ENCODE data around the gene INPP5J. TPM values are rescaled to one million over a fixed set of nuclear protein-coding genes. Genes with fewer than 3 reads are reported as not detected.

Gene INPP5J
- total and polyA plus RNA-seq, 2 of the 13 experiments (the other 11 are each of a cell fraction or from before 2014, with no cell fraction given) = 0.24 to 1.1 TPM

- CTCF ChIA-PET (ENCODE audit: low intra/inter-chr PET ratio, low total read pairs) = no interaction called here
- H3K79me2 ChIP-seq (ENCODE audit: insufficient read depth, low read length) = no peaks in the 10 kb centered on the region
- POLR2A ChIA-PET = interaction anchor here (1.1 kb wide), 1 partner anchor 29 kb away, joined by 4 read pairs; the partner anchor contains the start of gene INPP5J
- peaks cover 2 to 4% of the 10 kb centered on the region in 2 experiments; a peak in 2 of 5 replicates for H3K27me3 ChIP-seq (ENCODE audit: control insufficient read depth in 1 of 2, insufficient read depth in 2 of 2, low read length in 2 of 2)
- H4K20me1 ChIP-seq (ENCODE audit: insufficient read depth, low read length) = no peaks in the 10 kb centered on the region
- H3K9ac ChIP-seq (ENCODE audit: insufficient read depth, low read depth, low read length) = no peak overlapping the region
- BruUV-seq (replicated peaks) = no TSS peak
- ATAC-seq (no peak), FAIRE-seq (no peak), DNase-seq (ENCODE audit: low spot score) (no peak)
- TF ChIP-seq, protein P1, sequence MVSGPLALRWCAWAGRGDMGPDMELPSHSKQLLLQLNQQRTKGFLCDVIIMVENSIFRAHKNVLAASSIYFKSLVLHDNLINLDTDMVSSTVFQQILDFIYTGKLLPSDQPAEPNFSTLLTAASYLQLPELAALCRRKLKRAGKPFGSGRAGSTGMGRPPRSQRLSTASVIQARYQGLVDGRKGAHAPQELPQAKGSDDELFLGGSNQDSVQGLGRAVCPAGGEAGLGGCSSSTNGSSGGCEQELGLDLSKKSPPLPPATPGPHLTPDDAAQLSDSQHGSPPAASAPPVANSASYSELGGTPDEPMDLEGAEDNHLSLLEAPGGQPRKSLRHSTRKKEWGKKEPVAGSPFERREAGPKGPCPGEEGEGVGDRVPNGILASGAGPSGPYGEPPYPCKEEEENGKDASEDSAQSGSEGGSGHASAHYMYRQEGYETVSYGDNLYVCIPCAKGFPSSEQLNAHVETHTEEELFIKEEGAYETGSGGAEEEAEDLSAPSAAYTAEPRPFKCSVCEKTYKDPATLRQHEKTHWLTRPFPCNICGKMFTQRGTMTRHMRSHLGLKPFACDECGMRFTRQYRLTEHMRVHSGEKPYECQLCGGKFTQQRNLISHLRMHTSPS (CRISPR knock-in tag; IDR thresholded peaks at IDR 0.05; ENCODE audit: low read depth) = no peak
- whole genome bisulfite sequencing (ENCODE audit: low lambda C conversion rate) = 78% methylated on average over 2 of the region's 2 CpGs
- H2AFZ ChIP-seq (ENCODE audit: low read length) = no peak overlapping the region
- no peak overlapping the region for H3K27ac ChIP-seq (ENCODE audit: extremely low read length, insufficient read depth, low read length)
- H3K4me3 ChIP-seq (replicated peaks in 1 of 3; ENCODE audit: insufficient read depth in 1 of 3, low read depth in 2 of 3, low read length in 3 of 3) = no peak overlapping the region
- no peaks in the 10 kb centered on the region for H3K36me3 ChIP-seq (replicated peaks in 1 of 2; ENCODE audit: control insufficient read depth in 1 of 2, insufficient read depth in 2 of 2, low read length in 2 of 2)
- H3K4me2 ChIP-seq (ENCODE audit: low read depth, low read length) = no peak overlapping the region
- intact Hi-C loops (cut with micrococcal nuclease; ENCODE audit: unreplicated experiment) (no loop called here), in situ Hi-C loops (cut with HindIII; ENCODE audit: extremely low pct_ligation_motif_present, low pct_unique_long_range_greater_than_20kb) (no loop called here)
- no peaks in the 10 kb centered on the region for H3K9me3 ChIP-seq (ENCODE audit: low read length)
- H3K4me1 ChIP-seq (ENCODE audit: insufficient read depth, low read length) = peaks cover 27% of the 10 kb centered on the region
Observed at GRCh38 chr22:31151872-31152271, 29.1 kb downstream of the INPP5J start.

GRCh38 chr22:31153357-31153756 lies 30.6 kb downstream of the INPP5J start:
- no peak overlapping the region for H2AFZ ChIP-seq (ENCODE audit: low read length)
- ATAC-seq = peak; percentile 54
- no TSS peak for BruUV-seq (replicated peaks)
- 13% methylated on average over 3 of the region's 3 CpGs for WGBS (ENCODE audit: low lambda C conversion rate)
- ChIA-PET CTCF (ENCODE audit: low intra/inter-chr PET ratio, low total read pairs) (no interaction called here), POLR2A (no interaction called here)
- H3K4me1 ChIP-seq (ENCODE audit: insufficient read depth, low read length) = peaks cover 27% of the 10 kb centered on the region
- no peaks in the 10 kb centered on the region for H3K36me3 ChIP-seq (replicated peaks in 1 of 2; ENCODE audit: control insufficient read depth in 1 of 2, insufficient read depth in 2 of 2, low read length in 2 of 2)
- no peak overlapping the region for H3K4me2 ChIP-seq (ENCODE audit: low read depth, low read length)
- no peaks in the 10 kb centered on the region for H3K79me2 ChIP-seq (ENCODE audit: insufficient read depth, low read length)
- no peaks in the 10 kb centered on the region for H4K20me1 ChIP-seq (ENCODE audit: insufficient read depth, low read length)
- no peak overlapping the region for H3K27ac ChIP-seq (ENCODE audit: extremely low read length, insufficient read depth, low read length)
- H3K9ac ChIP-seq (ENCODE audit: insufficient read depth, low read depth, low read length) = no peak overlapping the region
- in situ Hi-C loops (cut with HindIII; ENCODE audit: extremely low pct_ligation_motif_present, low pct_unique_long_range_greater_than_20kb) (no loop called here), intact Hi-C loops (cut with micrococcal nuclease; ENCODE audit: unreplicated experiment) (no loop called here)
- no peaks in the 10 kb centered on the region for H3K9me3 ChIP-seq (ENCODE audit: low read length)
- DNase-seq (ENCODE audit: low spot score) = no peak
- peaks cover 2 to 3% of the 10 kb centered on the region in 2 experiments; a peak in 1 of 5 replicates for H3K27me3 ChIP-seq (ENCODE audit: control insufficient read depth in 1 of 2, insufficient read depth in 2 of 2, low read length in 2 of 2)
- no peak for FAIRE-seq
- no peak overlapping the region for H3K4me3 ChIP-seq (replicated peaks in 1 of 3; ENCODE audit: insufficient read depth in 1 of 3, low read depth in 2 of 3, low read length in 3 of 3)
- no peak for TF ChIP-seq ONECUT2 (CRISPR knock-in tag; IDR thresholded peaks at IDR 0.05)
- TF ChIP-seq HES4 (CRISPR knock-in tag; IDR thresholded peaks at IDR 0.05; ENCODE audit: borderline replicate concordance) = no peak
- no peak for TF ChIP-seq CREBL2 (CRISPR knock-in tag; IDR thresholded peaks at IDR 0.05; ENCODE audit: borderline replicate concordance)
- TF ChIP-seq, protein P2, sequence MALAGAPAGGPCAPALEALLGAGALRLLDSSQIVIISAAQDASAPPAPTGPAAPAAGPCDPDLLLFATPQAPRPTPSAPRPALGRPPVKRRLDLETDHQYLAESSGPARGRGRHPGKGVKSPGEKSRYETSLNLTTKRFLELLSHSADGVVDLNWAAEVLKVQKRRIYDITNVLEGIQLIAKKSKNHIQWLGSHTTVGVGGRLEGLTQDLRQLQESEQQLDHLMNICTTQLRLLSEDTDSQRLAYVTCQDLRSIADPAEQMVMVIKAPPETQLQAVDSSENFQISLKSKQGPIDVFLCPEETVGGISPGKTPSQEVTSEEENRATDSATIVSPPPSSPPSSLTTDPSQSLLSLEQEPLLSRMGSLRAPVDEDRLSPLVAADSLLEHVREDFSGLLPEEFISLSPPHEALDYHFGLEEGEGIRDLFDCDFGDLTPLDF (CRISPR knock-in tag; IDR thresholded peaks at IDR 0.05) = no peak
- TF ChIP-seq, protein P3, sequence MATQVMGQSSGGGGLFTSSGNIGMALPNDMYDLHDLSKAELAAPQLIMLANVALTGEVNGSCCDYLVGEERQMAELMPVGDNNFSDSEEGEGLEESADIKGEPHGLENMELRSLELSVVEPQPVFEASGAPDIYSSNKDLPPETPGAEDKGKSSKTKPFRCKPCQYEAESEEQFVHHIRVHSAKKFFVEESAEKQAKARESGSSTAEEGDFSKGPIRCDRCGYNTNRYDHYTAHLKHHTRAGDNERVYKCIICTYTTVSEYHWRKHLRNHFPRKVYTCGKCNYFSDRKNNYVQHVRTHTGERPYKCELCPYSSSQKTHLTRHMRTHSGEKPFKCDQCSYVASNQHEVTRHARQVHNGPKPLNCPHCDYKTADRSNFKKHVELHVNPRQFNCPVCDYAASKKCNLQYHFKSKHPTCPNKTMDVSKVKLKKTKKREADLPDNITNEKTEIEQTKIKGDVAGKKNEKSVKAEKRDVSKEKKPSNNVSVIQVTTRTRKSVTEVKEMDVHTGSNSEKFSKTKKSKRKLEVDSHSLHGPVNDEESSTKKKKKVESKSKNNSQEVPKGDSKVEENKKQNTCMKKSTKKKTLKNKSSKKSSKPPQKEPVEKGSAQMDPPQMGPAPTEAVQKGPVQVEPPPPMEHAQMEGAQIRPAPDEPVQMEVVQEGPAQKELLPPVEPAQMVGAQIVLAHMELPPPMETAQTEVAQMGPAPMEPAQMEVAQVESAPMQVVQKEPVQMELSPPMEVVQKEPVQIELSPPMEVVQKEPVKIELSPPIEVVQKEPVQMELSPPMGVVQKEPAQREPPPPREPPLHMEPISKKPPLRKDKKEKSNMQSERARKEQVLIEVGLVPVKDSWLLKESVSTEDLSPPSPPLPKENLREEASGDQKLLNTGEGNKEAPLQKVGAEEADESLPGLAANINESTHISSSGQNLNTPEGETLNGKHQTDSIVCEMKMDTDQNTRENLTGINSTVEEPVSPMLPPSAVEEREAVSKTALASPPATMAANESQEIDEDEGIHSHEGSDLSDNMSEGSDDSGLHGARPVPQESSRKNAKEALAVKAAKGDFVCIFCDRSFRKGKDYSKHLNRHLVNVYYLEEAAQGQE (IDR thresholded peaks at IDR 0.05; ENCODE audit: borderline replicate concordance in 1 of 2, low read depth in 1 of 2, low read length in 2 of 2) = no peak
- TF ChIP-seq, protein P4, sequence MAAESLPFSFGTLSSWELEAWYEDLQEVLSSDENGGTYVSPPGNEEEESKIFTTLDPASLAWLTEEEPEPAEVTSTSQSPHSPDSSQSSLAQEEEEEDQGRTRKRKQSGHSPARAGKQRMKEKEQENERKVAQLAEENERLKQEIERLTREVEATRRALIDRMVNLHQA (CRISPR knock-in tag; IDR thresholded peaks at IDR 0.05) = no peak
- TF ChIP-seq ZNF460 (CRISPR knock-in tag; IDR thresholded peaks at IDR 0.05; ENCODE audit: borderline replicate concordance) = no peak
- no peak for TF ChIP-seq ZNF605 (CRISPR knock-in tag; IDR thresholded peaks at IDR 0.05)
- TF ChIP-seq MAX (IDR thresholded peaks at IDR 0.05) = no peak
- TF ChIP-seq FOXK2 (IDR thresholded peaks at IDR 0.05) = no peak
